Lower leg skin (tissue), 4 donors: ENCODE data around the gene CCDC181. TPM values are rescaled to one million over a fixed set of nuclear protein-coding genes. Genes with fewer than 3 reads are reported as not detected.

ENCODE experiments used
- DNase-seq, 2 donors: peaks; one replicate each; pipeline ENCODE4 v3.0.0-alpha.2; 2019; ENCODE audit warnings: low spot score in 2 of 2
- H3K4me3 ChIP-seq: fragments of 200-600 bp; sonication (generic); 2 replicates; pipeline ENCODE4 v1.5.1; 2017; ENCODE audit warnings: mild to moderate bottlenecking, low read depth; ENCODE audit not compliant: poor library complexity, severe bottlenecking
- CTCF ChIP-seq, 3 donors: fragments of 450-650 bp; IDR thresholded peaks; one replicate each; pipeline ENCODE4 v1.5.1; 2016; ENCODE audit warnings: antibody characterized with exemption in 3 of 3, mild to moderate bottlenecking in 3 of 3, moderate library complexity in 2 of 3
- POLR2A ChIP-seq, 2 donors: fragments of 450-650 bp; IDR thresholded peaks; one replicate each; pipeline ENCODE4 v1.6.1; 2016 to 2017; ENCODE audit warnings: antibody characterized with exemption in 2 of 2, mild to moderate bottlenecking in 1 of 2, moderate library complexity in 1 of 2
- WGBS, 2 donors: methylation state at CpG; one replicate each; pipeline ENCODE4 v1.1.5; 2018; 5-methylcytosine and 5-hydroxymethylcytosine counted together
- intact Hi-C: fragments of 100-400 bp; cut with DNase I; formaldehyde crosslinking; loops from one replicate; pipeline ENCODE4 v1.15.0; 2023; ENCODE audit warnings: low total_unique reads
- total RNA-seq, 4 donors: library from RNA; depleted of rRNA; stranded (reverse); fragments of >200 nt; gene quantifications; one replicate each; pipeline ENCODE4 v1.1.0, GENCODE V29; 2016

CCDC181 gene
- not detected for total RNA-seq

- intact Hi-C loops, result no loop called here
- TF ChIP-seq CTCF (IDR thresholded peaks at IDR 0.05) (no peak), POLR2A (IDR thresholded peaks at IDR 0.05) (no peak)
- 1 to 2% methylated on average over 29 of the region's 29 CpGs for WGBS, 2 donors
Observed at GRCh38 chr1:169427081-169427641, at the start of gene CCDC181. CCDC181 (minus strand) TSS chr1:169427474; CDS start chr1:169424927, 2,547 bp downstream.

GRCh38 chr1:169475806-169476387, 48.6 kb upstream of the CCDC181 start:
- WGBS, 2 donors, result 76 to 86% methylated on average over 3 of the region's 3 CpGs
- TF ChIP-seq CTCF (IDR thresholded peaks at IDR 0.05) (no peak), POLR2A (IDR thresholded peaks at IDR 0.05) (no peak)
- no peak for DNase-seq
- no peak overlapping the region for H3K4me3 ChIP-seq
- intact Hi-C loops, result no loop called here

More at GRCh38 chr1:169427081-169427641, at the start of gene CCDC181:
- H3K4me3 ChIP-seq, result no peak within 1 kb of the TSS
- DNase-seq, result no peak

- H3K4me3 ChIP-seq, result no peak overlapping the region
- TF ChIP-seq POLR2A (IDR thresholded peaks at IDR 0.05) (no peak), CTCF (IDR thresholded peaks at IDR 0.05) (no peak)
- WGBS, 2 donors, result 75 to 84% methylated on average over 1 of the region's 1 CpG
- intact Hi-C loops, result no loop called here
- no peak for DNase-seq
Observed at GRCh38 chr1:169474302-169474995, 47.2 kb upstream of the CCDC181 start.

GRCh38 chr1:169473347-169473746, 46.1 kb upstream of the CCDC181 start:
- 83 to 87% methylated on average over 5 of the region's 5 CpGs for WGBS, 2 donors
- DNase-seq, result no peak
- intact Hi-C loops, result no loop called here

GRCh38 chr1:169472738-169473137, 45.5 kb upstream of the CCDC181 start:
- 95 to 97% methylated on average over 3 of the region's 3 CpGs for WGBS, 2 donors
- TF ChIP-seq CTCF (IDR thresholded peaks at IDR 0.05) (no peak), POLR2A (IDR thresholded peaks at IDR 0.05) (no peak)
- DNase-seq, result no peak
- intact Hi-C loops, result no loop called here
- no peak overlapping the region for H3K4me3 ChIP-seq

More at GRCh38 chr1:169473347-169473746, 46.1 kb upstream of the CCDC181 start:
- no peak for TF ChIP-seq CTCF (IDR thresholded peaks at IDR 0.05)
- TF ChIP-seq POLR2A (IDR thresholded peaks at IDR 0.05), result no peak
- H3K4me3 ChIP-seq, result no peak overlapping the region
